Cardiac fibroblast (primary cell): ENCODE measurements around the gene EXOC6.

ENCODE experiments used
- DNase-seq, 2 donors: peaks; one replicate each; pipeline versions ENCODE4 v3.0.0 to v3.0.0-alpha.2; 2010; ENCODE audit warnings: low read depth in 2 of 2
- H3K4me3 ChIP-seq, 2 donors: replicated peaks in 1 of 2; 1 replicate in 1 of 2; 2 replicates in 1 of 2; pipeline ENCODE4 v1.5.1; 2011; ENCODE audit warnings: low read depth in 2 of 2, low read length in 2 of 2, mild to moderate bottlenecking in 2 of 2, moderate library complexity in 1 of 2
- CTCF ChIP-seq: IDR thresholded peaks from one replicate; pipeline ENCODE4 v1.5.1; 2011; ENCODE audit warnings: low read depth, mild to moderate bottlenecking, low read length, inconsistent platforms

Gene EXOC6

GRCh38 chr10:92834331-92834730 is 14.0 kb upstream of the EXOC6 start:
- no peak overlapping the region for H3K4me3 ChIP-seq
- no peak for TF ChIP-seq CTCF
- no peak for DNase-seq

- no peak for TF ChIP-seq CTCF
- peak; percentile 28 to 52 for DNase-seq
- no peak overlapping the region for H3K4me3 ChIP-seq
Observed at GRCh38 chr10:92834986-92835385, 13.3 kb upstream of the EXOC6 start.

GRCh38 chr10:92837456-92837855 is 10.9 kb upstream of the EXOC6 start:
- no peak for TF ChIP-seq CTCF

GRCh38 chr10:92839191-92840085 is 8.9 kb upstream of the EXOC6 start:
- no peak overlapping the region for H3K4me3 ChIP-seq
- TF ChIP-seq CTCF, result peak; percentile 9
- DNase-seq, result peak; percentile 73 to 84

More at GRCh38 chr10:92837456-92837855, 10.9 kb upstream of the EXOC6 start:
- DNase-seq, result no peak
- no peak overlapping the region for H3K4me3 ChIP-seq

GRCh38 chr10:92844746-92845145 is 3.6 kb upstream of the EXOC6 start:
- DNase-seq, result peak in 1 of 2 donors; percentile 20
- no peak overlapping the region for H3K4me3 ChIP-seq
- no peak for TF ChIP-seq CTCF

GRCh38 chr10:92845921-92846320 is 2.4 kb upstream of the EXOC6 start:
- TF ChIP-seq CTCF, result no peak
- no peak for DNase-seq
- no peak overlapping the region for H3K4me3 ChIP-seq
